Ovary (tissue), 9 donors: ENCODE results near the gene RYR3. TPM values are rescaled to one million over a fixed set of nuclear protein-coding genes. Genes with fewer than 3 reads are reported as not detected.

Source experiments
- DNase-seq, 5 donors: peaks; one replicate each; pipeline ENCODE4 v3.0.0-alpha.2; 2019 to 2020
- H3K27ac ChIP-seq, 2 donors: fragments of 200-600 bp; one replicate each; pipeline versions ENCODE4 v1.5.1 to v1.8.0; 2019 to 2022
- H3K27me3 ChIP-seq: fragments of 200-600 bp; one replicate; pipeline ENCODE4 v1.8.0; 2022
- H3K36me3 ChIP-seq: fragments of 200-600 bp; sonication (generic); one replicate; pipeline ENCODE4 v1.5.1; 2019
- H3K4me1 ChIP-seq: one replicate; pipeline ENCODE4 v1.8.1; 2013; ENCODE audit warnings: mild to moderate bottlenecking, moderate library complexity; ENCODE audit not compliant: insufficient read depth
- H3K4me3 ChIP-seq: fragments of 200-600 bp; sonication (generic); one replicate; pipeline ENCODE4 v1.5.1; 2017
- H3K9me3 ChIP-seq, 2 donors: fragments of 200-600 bp in 1 of 2; sonication (generic) in 1 of 2; one replicate each; pipeline versions ENCODE4 v1.5.1 to v1.8.1; 2013 to 2019; ENCODE audit warnings: mild to moderate bottlenecking in 1 of 2, moderate library complexity in 1 of 2
- CTCF ChIP-seq, 3 donors: fragments of 450-650 bp in 2 of 3; fragments of 200-600 bp in 1 of 3; IDR thresholded peaks; one replicate each; pipeline versions ENCODE4 v1.5.1 to v1.8.0; 2016 to 2022; ENCODE audit warnings: antibody characterized with exemption in 3 of 3, mild to moderate bottlenecking in 1 of 3
- EP300 ChIP-seq: sonication (generic); formaldehyde crosslinking; IDR thresholded peaks from one replicate; pipeline ENCODE4 v1.6.1; 2017; ENCODE audit warnings: antibody characterized with exemption
- POLR2A ChIP-seq: fragments of 450-650 bp; IDR thresholded peaks from one replicate; pipeline ENCODE4 v1.6.1; 2017; ENCODE audit warnings: antibody characterized with exemption, mild to moderate bottlenecking, moderate library complexity
- WGBS, 3 donors: extraction: QIAGEN DNeasy Blood & Tissue Kit in 1 of 3; methylation state at CpG; one replicate each; pipeline versions ENCODE4 v1.1.5 to v1.1.7; 2013 to 2017; 5-methylcytosine and 5-hydroxymethylcytosine counted together
- intact Hi-C, 4 donors: fragments of 100-400 bp; cut with DNase I; formaldehyde crosslinking; loops; one replicate each; pipeline versions ENCODE4 v1.11.0 to v1.15.1; 2022 to 2023
- polyA plus RNA-seq, 2 donors: library from polyadenylated mRNA; stranded (reverse); fragments of 200-250 nt in 1 of 2; fragments of 350-450 nt in 1 of 2; fragmentation: Illumina TruSeq in 1 of 2; extraction: RNeasy Lipid Tissue Mini Kit (QIAGEN cat#74804) in 1 of 2; gene quantifications; one replicate each; pipeline ENCODE4 v1.2.3, GENCODE V29; 2013 to 2014
- total RNA-seq, 7 donors: library from RNA; depleted of rRNA in 2 of 7; stranded (reverse); fragments of >200 nt in 2 of 7; fragmentation: NEBNext Ultra II Directional in 3 of 7; extraction: Animal tissue kit (Norgen Biotek cat#: 25700) in 3 of 7; gene quantifications; one replicate each; pipeline versions ENCODE4 v1.1.0 to v1.2.4, GENCODE V29; 2016 to 2023
- donor health status: DM: no; HTN: no; CAD: no; lungs with moderate emphysema.
- donor health status: DM: no; HTN: no; CAD: no.
- donor health status: Bipolar disorder and iron deficiency.
- donor health status: DM: yes; HTN: yes; CAD: no.
- donor health status: DM: no; HTN: no; CAD: no.
- donor health status: DM: yes; HTN: yes; CAD: no.

The RYR3 gene
- total and polyA plus RNA-seq, 9 donors, result 0.52 to 6.0 (median 0.96) TPM

DNA sequence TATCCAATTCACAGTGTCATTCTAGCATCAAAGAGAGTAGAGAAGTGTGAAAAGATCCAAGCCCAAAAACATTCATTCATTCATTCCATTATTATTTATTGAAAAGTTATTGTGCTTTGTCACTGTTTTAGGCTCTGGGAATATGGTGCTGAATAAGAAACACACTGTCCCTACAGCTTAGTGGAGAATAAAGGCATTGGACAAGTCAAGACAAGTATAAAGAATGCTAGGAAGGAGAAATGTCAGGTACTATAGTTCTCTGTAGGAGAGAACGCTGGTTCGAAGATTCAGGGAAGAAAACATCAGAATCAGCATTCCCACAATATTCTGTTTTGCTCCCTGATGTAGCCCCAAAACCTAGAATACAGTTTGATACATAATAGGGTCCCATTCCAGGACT is 528.8 kb downstream of the RYR3 start:
- H3K27ac ChIP-seq, result no peak overlapping the region
- no peak overlapping the region for H3K4me3 ChIP-seq
- H3K36me3 ChIP-seq, result no peaks in the 10 kb centered on the region
- H3K27me3 ChIP-seq, result no peaks in the 10 kb centered on the region
- no peaks in the 10 kb centered on the region for H3K9me3 ChIP-seq
- no peak for TF ChIP-seq CTCF (IDR thresholded peaks at IDR 0.05)
- no peak for TF ChIP-seq EP300
- TF ChIP-seq POLR2A, result no peak
- WGBS, 3 donors, result 92 to 95% (median 95%) methylated on average over 2 of the region's 2 CpGs
- no peak for DNase-seq
- H3K4me1 ChIP-seq, result no peaks in the 10 kb centered on the region
- intact Hi-C loops, result no loop called here

DNA sequence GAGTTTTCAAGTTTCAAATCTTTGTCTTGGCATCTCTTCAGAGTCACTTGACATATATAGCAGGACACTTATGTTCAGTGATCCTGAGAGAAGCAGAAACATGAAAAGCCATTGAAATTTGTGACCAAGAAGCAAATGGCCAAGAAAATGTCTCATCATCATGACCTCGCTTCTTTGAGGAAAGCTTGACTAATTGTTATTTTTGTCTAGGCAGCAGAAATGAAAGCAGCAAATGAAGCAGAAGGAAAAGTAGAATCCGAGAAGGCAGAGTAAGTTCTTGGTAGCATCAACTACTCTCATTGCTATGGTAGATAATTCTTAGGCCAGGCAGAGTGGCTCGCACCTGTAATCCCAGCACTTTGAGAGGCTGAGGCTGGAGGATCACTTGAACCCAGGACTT is 529.8 kb downstream of the RYR3 start:
- whole genome bisulfite sequencing, 3 donors, result 93 to 95% (median 94%) methylated on average over 3 of the region's 3 CpGs
- Histone ChIP-seq H3K27me3 (no peaks in the 10 kb centered on the region), H3K9me3 (no peaks in the 10 kb centered on the region), H3K27ac (no peak overlapping the region), H3K4me1 (no peaks in the 10 kb centered on the region), H3K36me3 (no peaks in the 10 kb centered on the region), H3K4me3 (no peak overlapping the region)
- intact Hi-C loops, result no loop called here
- no peak for TF ChIP-seq POLR2A
- no peak for TF ChIP-seq CTCF (IDR thresholded peaks at IDR 0.05)
- no peak for TF ChIP-seq EP300
- no peak for DNase-seq

DNA sequence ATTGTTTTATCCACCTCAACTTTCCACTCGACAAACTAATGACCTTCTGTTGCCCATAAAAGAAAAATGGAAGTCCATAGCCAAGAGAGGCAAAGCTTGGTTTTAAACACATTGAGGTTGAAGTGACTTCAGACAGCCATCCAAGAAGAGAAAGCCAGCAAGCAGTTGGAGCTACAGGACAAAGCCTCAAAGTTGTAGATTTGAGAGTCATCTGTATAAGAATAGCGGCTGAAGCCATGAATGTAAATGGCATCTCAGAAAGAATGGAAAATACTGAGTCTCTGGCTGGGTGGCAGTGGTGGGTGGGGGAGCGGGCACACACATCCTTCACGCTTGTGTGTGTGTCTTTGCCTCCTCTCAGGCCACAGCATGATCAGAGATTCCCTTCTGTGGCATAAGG is 533.4 kb downstream of the RYR3 start:
- H3K27ac ChIP-seq, result no peak overlapping the region
- H3K4me3 ChIP-seq, result no peak overlapping the region
- WGBS, 3 donors, result 86 to 89% (median 87%) methylated on average over 4 of the region's 4 CpGs
- no peaks in the 10 kb centered on the region for H3K9me3 ChIP-seq
- H3K4me1 ChIP-seq, result no peaks in the 10 kb centered on the region
- TF ChIP-seq CTCF (IDR thresholded peaks at IDR 0.05) (no peak), POLR2A (no peak), EP300 (no peak)
- H3K36me3 ChIP-seq, result no peaks in the 10 kb centered on the region
- no peak for DNase-seq
- no peaks in the 10 kb centered on the region for H3K27me3 ChIP-seq
- intact Hi-C loops, result no loop called here

DNA sequence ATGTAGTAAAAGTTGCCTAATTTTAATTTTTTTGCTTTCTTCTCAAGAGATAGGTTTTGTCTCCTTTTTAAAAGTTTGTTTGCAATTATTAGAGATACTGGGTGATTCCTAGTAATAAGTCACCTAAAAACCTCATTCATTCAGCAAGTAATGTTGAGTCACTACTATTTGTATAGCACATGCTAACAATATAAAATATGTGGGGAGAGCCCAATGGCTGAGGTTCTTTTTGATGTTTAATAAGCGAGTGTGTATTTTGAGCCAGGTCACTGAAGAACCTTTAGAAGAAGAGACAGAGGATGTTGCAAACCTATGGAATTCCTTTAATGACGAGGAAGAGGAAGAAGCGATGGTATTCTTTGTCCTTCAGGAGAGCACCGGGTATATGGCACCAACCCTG is 533.8 kb downstream of the RYR3 start:
- H3K27ac ChIP-seq, result no peak overlapping the region
- no peaks in the 10 kb centered on the region for H3K9me3 ChIP-seq
- no peaks in the 10 kb centered on the region for H3K36me3 ChIP-seq
- intact Hi-C loops, result no loop called here
- no peaks in the 10 kb centered on the region for H3K4me1 ChIP-seq
- no peak overlapping the region for H3K4me3 ChIP-seq
- TF ChIP-seq CTCF (IDR thresholded peaks at IDR 0.05) (no peak), EP300 (no peak), POLR2A (no peak)
- no peaks in the 10 kb centered on the region for H3K27me3 ChIP-seq
- 89 to 95% (median 95%) methylated on average over 4 of the region's 4 CpGs for WGBS, 3 donors
- DNase-seq, result no peak

GRCh38 chr15:33846142-33846541 is 535.4 kb downstream of the RYR3 start:
- Histone ChIP-seq H3K27me3 (no peaks in the 10 kb centered on the region), H3K9me3 (no peaks in the 10 kb centered on the region), H3K27ac (no peak overlapping the region), H3K4me1 (no peaks in the 10 kb centered on the region), H3K36me3 (no peaks in the 10 kb centered on the region), H3K4me3 (no peak overlapping the region)
- 96 to 100% (median 99%) methylated on average over 2 of the region's 2 CpGs for WGBS, 3 donors
- no peak for DNase-seq
- intact Hi-C loops, result no loop called here
- no peak for TF ChIP-seq EP300
- TF ChIP-seq CTCF (IDR thresholded peaks at IDR 0.05), result no peak
- no peak for TF ChIP-seq POLR2A
